SW 1271 (cell line): ENCODE data around the gene NUDT8.
"Not testable (repeated sequence)": the region's sequence is repeated elsewhere in the genome, so short reads cannot be mapped to it uniquely, and the experiment has no call there.

Experiments used
- DNase-seq, 2 experiments: peaks; one replicate each; lab custom pipeline; 2025; lab: John Stamatoyannopoulos, UW

The NUDT8 gene

GRCh38 chr11:67642173-67643120, 12.7 kb upstream of the NUDT8 start:
- no peak for DNase-seq

- DNase-seq: no peak
These were observed 11.8 kb upstream of the NUDT8 start for GRCh38 chr11:67641338-67642172.

- no peak for DNase-seq
These were observed 11.1 kb upstream of the NUDT8 start for GRCh38 chr11:67640758-67641337.

GRCh38 chr11:67640021-67640757, 10.5 kb upstream of the NUDT8 start:
- peak in 1 of 2 experiments; percentile 56 for DNase-seq

GRCh38 chr11:67639438-67639859, 9.7 kb upstream of the NUDT8 start, which contains the start of gene TBX10:
Gene TBX10, minus strand, starts transcription at chr11:67639763. Its CDS starts 291 bp downstream, at chr11:67639472.
- DNase-seq: no peak

GRCh38 chr11:67638535-67639437, 9.0 kb upstream of the NUDT8 start:
- DNase-seq: no peak

GRCh38 chr11:67637441-67637840, 7.7 kb upstream of the NUDT8 start:
- DNase-seq: not testable (repeated sequence)

- no peak for DNase-seq
These were observed 7.2 kb upstream of the NUDT8 start for GRCh38 chr11:67636962-67637361.

- DNase-seq: no peak
These were observed 5.4 kb upstream of the NUDT8 start for GRCh38 chr11:67635231-67635521.

- no peak for DNase-seq
These were observed 4.9 kb upstream of the NUDT8 start for GRCh38 chr11:67634366-67635230.

GRCh38 chr11:67633758-67634365, 4.1 kb upstream of the NUDT8 start:
- no peak for DNase-seq

GRCh38 chr11:67632982-67633755, 3.4 kb upstream of the NUDT8 start:
- DNase-seq: no peak

GRCh38 chr11:67632175-67632981, 2.6 kb upstream of the NUDT8 start:
- no peak for DNase-seq

GRCh38 chr11:67631853-67632174, 2.1 kb upstream of the NUDT8 start:
- no peak for DNase-seq

GRCh38 chr11:67631411-67631810, 1.7 kb upstream of the NUDT8 start:
- DNase-seq: no peak

- DNase-seq: no peak
These were observed 1.2 kb upstream of the NUDT8 start for GRCh38 chr11:67630943-67631331.

GRCh38 chr11:67630228-67630942, 648 bp upstream of the NUDT8 start:
- peak; percentile 91 to 97 for DNase-seq
